ENCODE measurements around the gene COL4A4.
A peak's percentile ranks its signal among the peaks of the same experiment; 100 is the strongest.

GRCh38 chr2:227163998-227164762 lies at the start of gene COL4A4, which contains the start of gene COL4A3:
- TF ChIP-seq, protein P1, sequence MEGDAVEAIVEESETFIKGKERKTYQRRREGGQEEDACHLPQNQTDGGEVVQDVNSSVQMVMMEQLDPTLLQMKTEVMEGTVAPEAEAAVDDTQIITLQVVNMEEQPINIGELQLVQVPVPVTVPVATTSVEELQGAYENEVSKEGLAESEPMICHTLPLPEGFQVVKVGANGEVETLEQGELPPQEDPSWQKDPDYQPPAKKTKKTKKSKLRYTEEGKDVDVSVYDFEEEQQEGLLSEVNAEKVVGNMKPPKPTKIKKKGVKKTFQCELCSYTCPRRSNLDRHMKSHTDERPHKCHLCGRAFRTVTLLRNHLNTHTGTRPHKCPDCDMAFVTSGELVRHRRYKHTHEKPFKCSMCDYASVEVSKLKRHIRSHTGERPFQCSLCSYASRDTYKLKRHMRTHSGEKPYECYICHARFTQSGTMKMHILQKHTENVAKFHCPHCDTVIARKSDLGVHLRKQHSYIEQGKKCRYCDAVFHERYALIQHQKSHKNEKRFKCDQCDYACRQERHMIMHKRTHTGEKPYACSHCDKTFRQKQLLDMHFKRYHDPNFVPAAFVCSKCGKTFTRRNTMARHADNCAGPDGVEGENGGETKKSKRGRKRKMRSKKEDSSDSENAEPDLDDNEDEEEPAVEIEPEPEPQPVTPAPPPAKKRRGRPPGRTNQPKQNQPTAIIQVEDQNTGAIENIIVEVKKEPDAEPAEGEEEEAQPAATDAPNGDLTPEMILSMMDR (IDR thresholded peaks at IDR 0.05) = no peak
- peak; percentile 53 to 89 for TF ChIP-seq POLR2A (IDR thresholded peaks at IDR 0.05)
